ENCODE measurements around the gene TBC1D23. TPM values are rescaled to one million over a fixed set of nuclear protein-coding genes. Genes with fewer than 3 reads are reported as not detected.

TBC1D23 gene
- total RNA-seq, 1 experiment from 2014 or later, result 68.0 TPM

- Histone ChIP-seq H3F3A (ENCODE audit: insufficient read depth, low read depth) (no peaks in the 10 kb centered on the region), H2AFZ (no peak overlapping the region), H3K79me2 (ENCODE audit: low read depth) (no peaks in the 10 kb centered on the region), H3K27ac (no peak overlapping the region), H4K20me1 (ENCODE audit: insufficient read depth) (no peaks in the 10 kb centered on the region), H3K9me3 (ENCODE audit: insufficient read depth, low read depth) (peaks cover 18% of the 10 kb centered on the region), H3K36me3 (ENCODE audit: low read depth) (no peaks in the 10 kb centered on the region), H3K4me1 (replicated peaks; ENCODE audit: insufficient read depth) (no peaks in the 10 kb centered on the region), H3K27me3 (ENCODE audit: insufficient read depth, low read depth) (no peaks in the 10 kb centered on the region), H3K9me2 (ENCODE audit: insufficient read depth) (no peaks in the 10 kb centered on the region), H3K4me2 (no peak overlapping the region), H3K4me3 (no peak overlapping the region)
- CTCF ChIA-PET, result no interaction called here
- no peak for TF ChIP-seq CTCF (conservative IDR thresholded peaks at IDR 0.05)
- TF ChIP-seq EZH2 (IDR thresholded peaks at IDR 0.05; ENCODE audit: low read depth), result no peak
- POLR2A ChIA-PET (ENCODE audit: unreplicated experiment), result no interaction called here
- intact Hi-C loops (cut with micrococcal nuclease; ENCODE audit: unreplicated experiment), result no loop called here
- DNase-seq, result no peak
- no TSS peak for BruUV-seq (replicated peaks)
Observed at GRCh38 chr3:100216713-100217112, 44.1 kb upstream of the TBC1D23 start.

- ChIA-PET CTCF (no interaction called here), POLR2A (ENCODE audit: unreplicated experiment) (no interaction called here)
- Histone ChIP-seq H3K4me1 (replicated peaks; ENCODE audit: insufficient read depth) (no peaks in the 10 kb centered on the region), H3K4me3 (no peak overlapping the region), H3K9me3 (ENCODE audit: insufficient read depth, low read depth) (peaks cover 18% of the 10 kb centered on the region), H4K20me1 (ENCODE audit: insufficient read depth) (no peaks in the 10 kb centered on the region), H3K9me2 (ENCODE audit: insufficient read depth) (no peaks in the 10 kb centered on the region), H3K36me3 (ENCODE audit: low read depth) (no peaks in the 10 kb centered on the region), H3K4me2 (no peak overlapping the region), H2AFZ (no peak overlapping the region), H3K27me3 (ENCODE audit: insufficient read depth, low read depth) (no peaks in the 10 kb centered on the region), H3K79me2 (ENCODE audit: low read depth) (no peaks in the 10 kb centered on the region), H3F3A (ENCODE audit: insufficient read depth, low read depth) (no peaks in the 10 kb centered on the region), H3K27ac (no peak overlapping the region)
- TF ChIP-seq EZH2 (IDR thresholded peaks at IDR 0.05; ENCODE audit: low read depth), result no peak
- no peak for TF ChIP-seq CTCF (conservative IDR thresholded peaks at IDR 0.05)
- no peak for DNase-seq
- no TSS peak for BruUV-seq (replicated peaks)
- intact Hi-C loops (cut with micrococcal nuclease; ENCODE audit: unreplicated experiment), result no loop called here
Observed at GRCh38 chr3:100221159-100221558, 39.6 kb upstream of the TBC1D23 start.

GRCh38 chr3:100225193-100225592 is 35.6 kb upstream of the TBC1D23 start:
- H3K27me3 ChIP-seq (ENCODE audit: insufficient read depth, low read depth), result no peaks in the 10 kb centered on the region
- no peaks in the 10 kb centered on the region for H3K79me2 ChIP-seq (ENCODE audit: low read depth)
- H3K27ac ChIP-seq, result no peak overlapping the region
- H3K4me1 ChIP-seq (replicated peaks; ENCODE audit: insufficient read depth), result no peaks in the 10 kb centered on the region
- intact Hi-C loops (cut with micrococcal nuclease; ENCODE audit: unreplicated experiment), result no loop called here
- no peaks in the 10 kb centered on the region for H3K36me3 ChIP-seq (ENCODE audit: low read depth)
- TF ChIP-seq CTCF (conservative IDR thresholded peaks at IDR 0.05), result no peak
- BruUV-seq (replicated peaks), result no TSS peak
- ChIA-PET CTCF (interaction anchor here (0.6 kb wide), 1 partner anchor 149 kb away, joined by 3 read pairs; no protein-coding TSS in a partner anchor), POLR2A (ENCODE audit: unreplicated experiment) (no interaction called here)
- peaks cover 9% of the 10 kb centered on the region; the same call in 1 of the 2 replicates for H3K9me3 ChIP-seq (ENCODE audit: insufficient read depth, low read depth)
- no peaks in the 10 kb centered on the region for H4K20me1 ChIP-seq (ENCODE audit: insufficient read depth)
- H3K9me2 ChIP-seq (ENCODE audit: insufficient read depth), result no peaks in the 10 kb centered on the region
- no peaks in the 10 kb centered on the region for H3F3A ChIP-seq (ENCODE audit: insufficient read depth, low read depth)
- no peak overlapping the region for H2AFZ ChIP-seq
- no peak for DNase-seq
- no peak overlapping the region for H3K4me3 ChIP-seq
- H3K4me2 ChIP-seq, result no peak overlapping the region

Data from PC-9 (cell line).